SK-N-MC (cell line): ENCODE measurements around the gene SNAPC4.

Experiments used
- EZH2 ChIP-seq: fragments of 200-600 bp; sonication (generic); IDR thresholded peaks from one replicate; pipeline ENCODE4 v1.6.1; 2017; ENCODE audit warnings: antibody characterized with exemption
- FOXP2 ChIP-seq: optimal IDR thresholded peaks from 2 replicates; pipeline ENCODE3; 2011; ENCODE audit warnings: mild to moderate bottlenecking, moderate library complexity; ENCODE audit not compliant: insufficient read depth; ENCODE audit errors: extremely low read length, control extremely low read depth
- POLR2AphosphoS5 ChIP-seq: IDR thresholded peaks from 2 replicates; pipeline ENCODE4 v1.6.1; 2012; ENCODE audit warnings: mild to moderate bottlenecking, low read depth, low read length, borderline replicate concordance

- TF ChIP-seq EZH2 (no peak), POLR2AphosphoS5 (no peak), FOXP2 (no peak)
Observed at GRCh38 chr9:136445799-136446198, 45.8 kb upstream of the SNAPC4 start.
